Middle frontal gyrus (tissue), 1 donor: ENCODE data around the gene USP20.
A peak's percentile ranks its signal among the peaks of the same experiment; 100 is the strongest.
"Not testable (repeated sequence)": the region's sequence is repeated elsewhere in the genome, so short reads cannot be mapped to it uniquely, and the experiment has no call there.

ENCODE experiments used
- DNase-seq: peaks from one replicate; pipeline ENCODE4 v3.0.0-alpha.2; 2015; ENCODE audit warnings: low spot score; ENCODE audit errors: extremely low spot score

USP20 gene

GRCh38 chr9:129835128-129835859 is at the start of gene USP20, which contains the start of gene C9orf78:
Gene USP20 (plus strand): TSS chr9:129835458. CDS start chr9:129852556, 17,098 bp downstream.
Gene C9orf78 (minus strand): TSS chr9:129835275. CDS start chr9:129835221, 54 bp downstream.
- peak; percentile 91 for DNase-seq

DNA sequence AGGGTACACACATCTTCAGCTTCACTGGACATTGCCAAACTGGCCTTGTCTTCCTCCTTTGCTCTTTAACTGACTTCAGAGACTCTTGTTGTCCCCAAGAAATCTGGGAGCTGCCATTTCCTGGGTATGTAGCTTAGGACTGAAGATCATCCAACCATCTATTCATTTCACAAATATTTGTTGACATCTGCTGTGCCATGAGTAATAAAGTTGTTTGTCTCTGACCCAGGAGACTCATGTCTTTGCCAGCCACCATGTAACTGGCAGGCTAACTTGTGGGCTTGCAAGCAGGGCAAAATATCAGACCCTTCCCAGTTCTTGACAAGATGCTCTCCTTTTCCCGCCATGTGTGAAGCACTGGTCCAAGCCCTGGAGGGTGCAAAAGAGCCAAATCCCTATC is 49.4 kb upstream of the USP20 start:
- no peak for DNase-seq

GRCh38 chr9:129786481-129786880 is 48.8 kb upstream of the USP20 start:
- DNase-seq = no peak

DNA sequence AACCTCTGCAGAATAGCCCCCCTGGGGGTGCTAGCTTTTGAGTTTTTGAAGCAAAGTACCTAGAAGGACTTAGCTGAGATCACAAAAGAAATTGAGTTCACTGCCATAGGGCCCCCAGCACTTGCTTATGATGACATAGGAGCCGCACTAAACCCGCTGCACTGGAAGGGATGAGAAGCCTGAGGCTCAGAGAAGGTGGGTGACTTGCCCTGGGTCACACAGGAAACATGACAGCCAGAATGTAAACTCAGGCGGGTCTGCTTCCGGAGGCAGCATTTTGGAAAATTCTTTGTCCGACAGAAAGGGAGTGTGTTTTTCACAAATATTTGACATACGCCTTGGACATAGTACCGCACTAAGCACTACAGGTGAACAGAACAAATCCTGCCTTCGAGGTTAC is 40.7 kb upstream of the USP20 start:
- DNase-seq = no peak

GRCh38 chr9:129796029-129796428 is 39.2 kb upstream of the USP20 start:
- DNase-seq = not testable (repeated sequence)

DNA sequence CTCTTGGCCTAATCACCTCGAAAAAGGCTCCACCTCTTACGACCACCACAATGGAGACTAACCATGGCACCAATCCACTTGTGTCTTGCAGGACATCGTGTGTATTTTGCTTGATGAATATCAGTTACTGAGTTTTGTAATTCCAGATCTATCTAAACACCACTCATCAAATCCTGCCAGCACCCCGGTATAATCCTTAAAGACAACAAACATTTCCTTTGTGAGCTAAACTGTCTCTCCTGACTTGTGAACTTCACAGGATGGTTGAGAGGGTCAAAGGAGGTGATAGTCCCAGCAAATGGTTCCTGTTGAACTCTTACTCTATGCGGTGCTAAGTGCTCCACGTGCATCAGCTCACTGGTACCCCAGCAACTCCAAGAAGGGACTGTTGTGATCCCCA is 36.3 kb upstream of the USP20 start:
- no peak for DNase-seq

DNA sequence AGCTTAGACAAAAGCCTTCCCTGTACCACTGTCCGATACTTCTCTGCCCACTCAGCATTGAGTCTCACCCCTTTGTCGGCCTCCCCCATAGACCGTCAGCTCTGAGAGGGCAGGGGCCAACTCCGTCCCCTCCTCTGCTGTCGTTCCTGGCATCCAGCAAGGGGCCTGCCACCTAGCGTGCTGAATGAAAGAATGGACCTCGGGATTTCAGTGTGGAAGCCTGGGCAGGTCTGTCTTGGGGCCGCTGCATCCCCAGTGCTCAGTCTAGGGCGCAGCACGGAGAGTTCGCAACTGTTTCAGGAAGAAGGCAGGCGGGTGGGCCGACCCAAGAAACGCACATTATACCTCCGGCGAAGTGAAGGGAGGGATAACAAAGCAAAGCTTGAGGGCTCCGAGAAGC is 33.8 kb upstream of the USP20 start:
- DNase-seq = no peak

- DNase-seq = peak; percentile 89
Observed at GRCh38 chr9:129802833-129803675, 32.2 kb upstream of the USP20 start, which contains the start of gene TOR1B. Gene TOR1B (plus strand): TSS chr9:129803184. CDS start chr9:129803213, 29 bp downstream.

DNA sequence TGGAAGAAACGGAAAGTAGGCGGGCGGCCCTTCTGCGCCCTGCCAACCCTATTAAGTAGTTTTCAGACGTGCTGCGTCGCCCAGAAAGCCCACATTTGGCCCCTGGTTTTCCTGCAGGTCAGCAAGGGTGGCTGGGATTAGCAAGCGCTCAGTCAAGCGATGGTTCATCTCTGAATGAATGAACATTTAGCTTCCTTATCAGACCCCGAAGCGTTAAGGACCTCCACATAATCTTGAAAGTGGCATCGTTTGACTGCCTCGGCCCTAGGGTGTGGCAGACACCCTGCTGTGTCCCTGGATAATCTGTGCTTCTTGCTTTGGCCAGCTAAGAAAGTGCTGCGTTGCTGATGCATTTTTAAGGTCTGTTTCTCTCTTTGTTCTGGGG is 31.6 kb upstream of the USP20 start:
- DNase-seq = no peak

GRCh38 chr9:129806061-129806460 is 29.2 kb upstream of the USP20 start:
- no peak for DNase-seq

- DNase-seq = no peak
Observed at GRCh38 chr9:129809346-129809745, 25.9 kb upstream of the USP20 start.

GRCh38 chr9:129810116-129810515 is 25.1 kb upstream of the USP20 start:
- DNase-seq = no peak

- no peak for DNase-seq
Observed at GRCh38 chr9:129810788-129811187, 24.5 kb upstream of the USP20 start.

GRCh38 chr9:129811967-129812363 is 23.3 kb upstream of the USP20 start:
- no peak for DNase-seq

GRCh38 chr9:129812385-129812784 is 22.9 kb upstream of the USP20 start:
- DNase-seq = no peak

GRCh38 chr9:129813661-129814060 is 21.6 kb upstream of the USP20 start:
- DNase-seq = no peak

GRCh38 chr9:129814432-129815223 is 20.6 kb upstream of the USP20 start:
- no peak for DNase-seq

- DNase-seq = no peak
Observed at GRCh38 chr9:129815278-129815677, 20.0 kb upstream of the USP20 start.

- no peak for DNase-seq
Observed at GRCh38 chr9:129816501-129817435, 18.5 kb upstream of the USP20 start.

DNA sequence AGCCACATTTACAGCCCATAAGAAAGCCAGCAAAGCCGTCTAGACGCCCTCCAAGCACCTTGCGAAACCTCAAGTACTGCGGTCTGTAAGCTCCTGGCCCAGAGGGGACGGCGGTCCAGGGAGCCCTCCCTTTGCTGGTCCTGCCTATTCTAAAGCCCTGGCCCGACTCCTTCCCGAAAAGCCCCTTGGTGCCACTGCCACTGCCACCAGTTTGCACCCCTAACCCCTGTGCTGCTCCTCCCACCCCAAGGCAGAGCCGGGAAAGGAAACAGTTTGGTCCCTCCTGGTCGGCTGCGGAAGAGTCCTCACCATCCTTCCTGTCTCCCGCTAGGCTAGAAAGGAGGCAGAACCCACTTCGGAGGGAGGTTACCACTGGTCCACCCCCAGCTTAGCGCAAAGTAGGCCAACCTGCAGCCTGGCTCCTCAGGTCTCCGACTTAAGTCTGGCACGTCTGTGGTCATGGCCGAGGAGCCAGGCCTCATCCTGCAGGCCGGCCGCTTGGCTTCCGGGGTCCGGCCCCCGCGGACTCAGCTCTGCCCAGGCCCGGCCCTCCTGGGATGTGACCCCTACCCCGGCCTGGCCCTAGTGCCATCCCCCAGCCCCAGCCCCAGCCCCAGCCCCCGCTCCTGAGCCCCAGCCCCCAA is 12.2 kb upstream of the USP20 start:
- DNase-seq = no peak
